Lower lobe of right lung (tissue), 2 donors: ENCODE results near the gene RAD23B. TPM values are rescaled to one million over a fixed set of nuclear protein-coding genes. Genes with fewer than 3 reads are reported as not detected.

Experiments used
- ATAC-seq, 2 donors: fragments of 200-7000 bp; cut with Tn5 transposase; one replicate each; pipeline ENCODE4 v1.9.1; 2020 to 2022; ENCODE audit warnings: mild to moderate bottlenecking in 2 of 2, moderate library complexity in 2 of 2
- DNase-seq: peaks from one replicate; pipeline ENCODE4 v3.0.0-alpha.2; 2020
- H3K27ac ChIP-seq: fragments of 200-600 bp; one replicate; pipeline ENCODE4 v1.8.0; 2022
- H3K27me3 ChIP-seq: fragments of 200-600 bp; one replicate; pipeline ENCODE4 v1.8.0; 2022; ENCODE audit warnings: low read depth
- H3K36me3 ChIP-seq: fragments of 200-600 bp; one replicate; pipeline ENCODE4 v1.8.0; 2022; ENCODE audit warnings: mild to moderate bottlenecking
- H3K4me1 ChIP-seq: fragments of 200-600 bp; one replicate; pipeline ENCODE4 v1.8.0; 2022
- H3K4me3 ChIP-seq: fragments of 200-600 bp; one replicate; pipeline ENCODE4 v1.8.0; 2022; ENCODE audit warnings: mild to moderate bottlenecking
- H3K9me3 ChIP-seq: fragments of 200-600 bp; one replicate; pipeline ENCODE4 v1.8.0; 2022
- CTCF ChIP-seq: fragments of 200-600 bp; IDR thresholded peaks from one replicate; pipeline ENCODE4 v1.8.0; 2022; ENCODE audit warnings: antibody characterized with exemption, mild to moderate bottlenecking
- intact Hi-C: fragments of 100-400 bp; cut with DNase I; formaldehyde crosslinking; loops from one replicate; pipeline ENCODE4 v1.11.0; 2022
- total RNA-seq: library from RNA; stranded (reverse); fragmentation: NEBNext Ultra II Directional; extraction: Animal tissue kit (Norgen Biotek cat#: 25700); gene quantifications from one replicate; pipeline ENCODE4 v1.2.1, GENCODE V29; 2021
- donor health status: DM: no; HTN: yes; CAD: no; lungs with severe emphysema.

RAD23B gene
- total RNA-seq, 1 donor from 2014 or later, result 95.4 TPM

GRCh38 chr9:107375001-107375400 is 91.9 kb downstream of the RAD23B start:
- Histone ChIP-seq H3K4me3 (no peak overlapping the region), H3K9me3 (no peaks in the 10 kb centered on the region), H3K4me1 (no peaks in the 10 kb centered on the region), H3K27ac (no peak overlapping the region), H3K27me3 (no peaks in the 10 kb centered on the region), H3K36me3 (no peaks in the 10 kb centered on the region)
- intact Hi-C loops, result no loop called here
- DNase-seq (no peak), ATAC-seq (no peak)
- no peak for TF ChIP-seq CTCF

GRCh38 chr9:107375651-107376369 is 92.7 kb downstream of the RAD23B start:
- no peak for DNase-seq
- peak; percentile 25 to 48 for ATAC-seq
- Histone ChIP-seq H3K27ac (no peak overlapping the region), H3K27me3 (no peaks in the 10 kb centered on the region), H3K36me3 (no peaks in the 10 kb centered on the region), H3K4me3 (no peak overlapping the region), H3K4me1 (no peaks in the 10 kb centered on the region), H3K9me3 (no peaks in the 10 kb centered on the region)
- no peak for TF ChIP-seq CTCF
- intact Hi-C loops, result no loop called here

- no peak for ATAC-seq
- DNase-seq, result no peak
- Histone ChIP-seq H3K27me3 (no peaks in the 10 kb centered on the region), H3K9me3 (no peaks in the 10 kb centered on the region), H3K27ac (no peak overlapping the region), H3K4me1 (no peaks in the 10 kb centered on the region), H3K4me3 (no peak overlapping the region), H3K36me3 (no peaks in the 10 kb centered on the region)
- TF ChIP-seq CTCF, result no peak
- intact Hi-C loops, result no loop called here
Measured at GRCh38 chr9:107378006-107378405, 94.9 kb downstream of the RAD23B start.

Other genes with a start within 250 kb of the RAD23B start
- gene KLF4, start 206.5 kb downstream of the RAD23B start, total RNA-seq, result 107 TPM